Measurements from ENCODE around the gene DEK. TPM values are rescaled to one million over a fixed set of nuclear protein-coding genes. Genes with fewer than 3 reads are reported as not detected.

The DEK gene
- polyA plus RNA-seq, 2 of the 4 experiments (the other 2 are of a cell fraction), result 96.4 to 146 TPM

DNA sequence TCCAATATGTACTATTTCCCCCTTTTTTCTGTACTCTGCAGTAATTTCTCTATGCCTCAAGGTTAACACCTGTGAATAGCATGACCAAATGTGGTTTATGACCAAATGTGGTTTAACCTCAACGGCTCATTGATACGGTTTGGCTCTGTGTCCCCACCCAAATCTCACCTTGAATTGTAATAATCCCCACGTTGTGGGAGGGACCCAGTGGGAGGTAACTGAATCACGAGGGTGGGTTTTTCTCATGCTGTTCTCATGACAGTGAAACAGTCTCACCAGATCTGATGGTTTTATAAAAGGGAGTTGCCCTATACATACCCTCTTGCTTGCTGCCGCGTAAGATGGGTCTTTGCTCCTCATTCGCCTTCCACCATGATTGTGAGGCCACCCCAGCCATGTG, 18.7 kb downstream of the DEK start:
- TF ChIP-seq NR3C1 (IDR thresholded peaks at IDR 0.05), result no peak
- TF ChIP-seq HDAC2 (IDR thresholded peaks at IDR 0.05), result no peak
- no peak for TF ChIP-seq EP300 (IDR thresholded peaks at IDR 0.05)
- no peak for TF ChIP-seq ESRRA (IDR thresholded peaks at IDR 0.05; ENCODE audit: borderline replicate concordance, low read length)
- no peak for TF ChIP-seq JUNB (IDR thresholded peaks at IDR 0.05)
- no peak for TF ChIP-seq MAFK (IDR thresholded peaks at IDR 0.05; ENCODE audit: partially characterized antibody)
- TF ChIP-seq FOXS1 (CRISPR knock-in tag; IDR thresholded peaks at IDR 0.05), result no peak
- TF ChIP-seq BHLHE40 (IDR thresholded peaks at IDR 0.05; ENCODE audit: low read depth, low read length), result no peak
- TF ChIP-seq CTCF (IDR thresholded peaks at IDR 0.05), result no peak
- ChIA-PET POLR2A (no interaction called here), CTCF (no interaction called here)
- Histone ChIP-seq H3K4me3 (no peak overlapping the region), H3K4me2 (no peak overlapping the region), H3K27ac (no peak overlapping the region), H3K9me3 (no peaks in the 10 kb centered on the region), H3K4me1 (peaks cover 24% of the 10 kb centered on the region)
- 93% methylated on average over 7 of the region's 7 CpGs for WGBS (ENCODE audit: missing lambda C conversion rate)
- FAIRE-seq (no peak), ATAC-seq (no peak), DNase-seq (ENCODE audit: low read depth in 1 of 2, low spot score in 1 of 2) (no peak)

GRCh38 chr6:18245079-18245478, 19.3 kb downstream of the DEK start:
- DNase-seq (ENCODE audit: low read depth in 1 of 2, low spot score in 1 of 2), result no peak
- Histone ChIP-seq H3K9me3 (no peaks in the 10 kb centered on the region), H3K4me2 (no peak overlapping the region), H3K4me3 (no peak overlapping the region), H3K27ac (no peak overlapping the region; a peak in 1 of 6 replicates), H3K4me1 (peaks cover 24% of the 10 kb centered on the region)
- 89% methylated on average over 1 of the region's 1 CpG for WGBS (ENCODE audit: missing lambda C conversion rate)
- CTCF ChIA-PET, result no interaction called here
- TF ChIP-seq JUNB (IDR thresholded peaks at IDR 0.05) (no peak), CBX2 (IDR thresholded peaks at IDR 0.05; ENCODE audit: borderline replicate concordance, low read depth) (no peak), PHF8 (IDR thresholded peaks at IDR 0.05; ENCODE audit: borderline replicate concordance, low read depth) (no peak), POLR2AphosphoS2 (conservative IDR thresholded peaks at IDR 0.05; ENCODE audit: low read length) (no peak), BHLHE40 (IDR thresholded peaks at IDR 0.05; ENCODE audit: low read depth, low read length) (no peak), HMGXB4 (CRISPR knock-in tag; IDR thresholded peaks at IDR 0.05; ENCODE audit: borderline replicate concordance) (no peak), CHD4 (IDR thresholded peaks at IDR 0.05; ENCODE audit: borderline replicate concordance) (no peak), EHF (CRISPR knock-in tag; IDR thresholded peaks at IDR 0.05) (no peak), RFX5 (IDR thresholded peaks at IDR 0.05) (no peak), NPAS2 (CRISPR knock-in tag; IDR thresholded peaks at IDR 0.05; ENCODE audit: borderline replicate concordance) (no peak), EP300 (IDR thresholded peaks at IDR 0.05) (no peak)
- TF ChIP-seq, protein P1, sequence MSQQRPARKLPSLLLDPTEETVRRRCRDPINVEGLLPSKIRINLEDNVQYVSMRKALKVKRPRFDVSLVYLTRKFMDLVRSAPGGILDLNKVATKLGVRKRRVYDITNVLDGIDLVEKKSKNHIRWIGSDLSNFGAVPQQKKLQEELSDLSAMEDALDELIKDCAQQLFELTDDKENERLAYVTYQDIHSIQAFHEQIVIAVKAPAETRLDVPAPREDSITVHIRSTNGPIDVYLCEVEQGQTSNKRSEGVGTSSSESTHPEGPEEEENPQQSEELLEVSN (IDR thresholded peaks at IDR 0.05; ENCODE audit: borderline replicate concordance, low read depth), result no peak
- TF ChIP-seq, protein P2, sequence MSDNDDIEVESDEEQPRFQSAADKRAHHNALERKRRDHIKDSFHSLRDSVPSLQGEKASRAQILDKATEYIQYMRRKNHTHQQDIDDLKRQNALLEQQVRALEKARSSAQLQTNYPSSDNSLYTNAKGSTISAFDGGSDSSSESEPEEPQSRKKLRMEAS (IDR thresholded peaks at IDR 0.05), result no peak
- POLR2A ChIA-PET, result no interaction called here
- no peak for ATAC-seq
- no peak for FAIRE-seq

GRCh38 chr6:18244251-18244650, 20.1 kb downstream of the DEK start:
- DNase-seq (ENCODE audit: low read depth in 1 of 2, low spot score in 1 of 2), result no peak

More at GRCh38 chr6:18244251-18244650, 20.1 kb downstream of the DEK start:
- peaks cover 24% of the 10 kb centered on the region for H3K4me1 ChIP-seq
- peak overlapping the region in 1 of 2 experiments; percentile 29; a peak in 1 of 6 replicates for H3K27ac ChIP-seq
- ChIA-PET CTCF (no interaction called here), POLR2A (no interaction called here)
- H3K4me3 ChIP-seq, result no peak overlapping the region
- no peak overlapping the region for H3K4me2 ChIP-seq
- 86% methylated on average over 2 of the region's 2 CpGs for WGBS (ENCODE audit: missing lambda C conversion rate)
- no peaks in the 10 kb centered on the region for H3K9me3 ChIP-seq
- TF ChIP-seq ZC3H11A (IDR thresholded peaks at IDR 0.05) (no peak), RNF2 (IDR thresholded peaks at IDR 0.05; ENCODE audit: borderline replicate concordance, low read depth) (no peak), CTCF (IDR thresholded peaks at IDR 0.05) (no peak), MYC (IDR thresholded peaks at IDR 0.05; ENCODE audit: borderline replicate concordance, low read length) (no peak), SMC3 (IDR thresholded peaks at IDR 0.05) (no peak), CEBPB (IDR thresholded peaks at IDR 0.05) (no peak), JUNB (IDR thresholded peaks at IDR 0.05) (no peak), JUN (IDR thresholded peaks at IDR 0.05) (no peak), FOSB (CRISPR knock-in tag; IDR thresholded peaks at IDR 0.05) (no peak), POLR2AphosphoS2 (conservative IDR thresholded peaks at IDR 0.05; ENCODE audit: low read length) (no peak), KDM1A (IDR thresholded peaks at IDR 0.05; ENCODE audit: low read depth) (no peak)
- TF ChIP-seq, protein P1 (IDR thresholded peaks at IDR 0.05; ENCODE audit: borderline replicate concordance, low read depth), result no peak
- TF ChIP-seq, protein P2 (IDR thresholded peaks at IDR 0.05), result no peak
- no peak for ATAC-seq
- FAIRE-seq, result no peak

Measured in A549 (cell line).